NCI-H2081 treated with DMSO at 0.1 percent for 48 hours (cell line): ENCODE data around the gene SAA1.

ENCODE experiments used
- DNase-seq: peaks from one replicate; lab custom pipeline; 2025; lab: John Stamatoyannopoulos, UW

SAA1 gene

GRCh38 chr11:18310800-18311340, 44.8 kb downstream of the SAA1 start:
- no peak for DNase-seq

GRCh38 chr11:18312012-18312411, 45.9 kb downstream of the SAA1 start:
- DNase-seq, result no peak

- DNase-seq, result no peak
Measured at GRCh38 chr11:18312663-18313420, 46.8 kb downstream of the SAA1 start.

GRCh38 chr11:18313965-18314763, 48.1 kb downstream of the SAA1 start:
- DNase-seq, result no peak

GRCh38 chr11:18314784-18315523, 48.9 kb downstream of the SAA1 start:
- DNase-seq, result no peak

- no peak for DNase-seq
Measured at GRCh38 chr11:18315893-18316292, 49.8 kb downstream of the SAA1 start.

- no peak for DNase-seq
Measured at GRCh38 chr11:18317551-18317950, 51.5 kb downstream of the SAA1 start.
